ENCODE measurements around the gene CTRL. TPM values are rescaled to one million over a fixed set of nuclear protein-coding genes. Genes with fewer than 3 reads are reported as not detected.

CTRL gene
- total RNA-seq: 3.2 TPM

GRCh38 chr16:67931712-67932461 lies at the start of gene CTRL:
CTRL (minus strand) TSS chr16:67931862; CDS start chr16:67931852, 10 bp downstream.
- intact Hi-C loops (cut with DNase I): loop anchor here (5.0 kb wide), 1 partner anchor 115 kb away; no protein-coding TSS in a partner anchor
- no peak within 1 kb of the TSS for H3K27ac ChIP-seq

GRCh38 chr16:67979955-67980678 lies 48.5 kb upstream of the CTRL start, which contains the start of gene DPEP3:
DPEP3 (minus strand) TSS chr16:67980499; CDS start chr16:67980380, 119 bp downstream.
- TF ChIP-seq POLR2A (IDR thresholded peaks at IDR 0.05) (no peak), CTCF (IDR thresholded peaks at IDR 0.05) (no peak), POLR2AphosphoS5 (IDR thresholded peaks at IDR 0.05; ENCODE audit: insufficient read depth in 1 of 2, low read depth in 1 of 2) (no peak)
- no peak for DNase-seq (ENCODE audit: extremely low spot score in 2 of 2)
- H3K4me1 ChIP-seq: no peaks in the 10 kb centered on the region

More at GRCh38 chr16:67931712-67932461, at the start of gene CTRL:
- Histone ChIP-seq H3K36me3 (peaks cover 0 to 20% of the 10 kb centered on the region in 2 donors), H3K4me3 (no peak within 1 kb of the TSS), H3K9me3 (no peaks in the 10 kb centered on the region), H3K4me1 (peaks cover 23% of the 10 kb centered on the region), H3K27me3 (no peaks in the 10 kb centered on the region)
- TF ChIP-seq POLR2AphosphoS5 (IDR thresholded peaks at IDR 0.05; ENCODE audit: insufficient read depth in 1 of 2, low read depth in 1 of 2) (no peak), POLR2A (IDR thresholded peaks at IDR 0.05) (no peak), CTCF (IDR thresholded peaks at IDR 0.05) (no peak)
- DNase-seq (ENCODE audit: extremely low spot score in 2 of 2): no peak

GRCh38 chr16:67977469-67978227 lies 46.0 kb upstream of the CTRL start:
- no peaks in the 10 kb centered on the region for H3K4me1 ChIP-seq
- no peaks in the 10 kb centered on the region for H3K27me3 ChIP-seq
- H3K9me3 ChIP-seq: no peaks in the 10 kb centered on the region
- no peaks in the 10 kb centered on the region for H3K36me3 ChIP-seq
- DNase-seq (ENCODE audit: extremely low spot score in 2 of 2): no peak
- TF ChIP-seq POLR2A (IDR thresholded peaks at IDR 0.05): no peak
- no peak for TF ChIP-seq POLR2AphosphoS5 (IDR thresholded peaks at IDR 0.05; ENCODE audit: insufficient read depth in 1 of 2, low read depth in 1 of 2)
- no peak for TF ChIP-seq CTCF (IDR thresholded peaks at IDR 0.05)
- no peak overlapping the region for H3K27ac ChIP-seq
- no peak overlapping the region for H3K4me3 ChIP-seq
- intact Hi-C loops (cut with DNase I): no loop called here

More at GRCh38 chr16:67979955-67980678, 48.5 kb upstream of the CTRL start, which contains the start of gene DPEP3:
- no peak within 1 kb of the TSS for H3K4me3 ChIP-seq
- no peaks in the 10 kb centered on the region for H3K36me3 ChIP-seq
- no peaks in the 10 kb centered on the region for H3K27me3 ChIP-seq
- H3K27ac ChIP-seq: no peak within 1 kb of the TSS
- intact Hi-C loops (cut with DNase I): no loop called here
- H3K9me3 ChIP-seq: no peaks in the 10 kb centered on the region

GRCh38 chr16:67977005-67977404 lies 45.3 kb upstream of the CTRL start:
- Histone ChIP-seq H3K36me3 (no peaks in the 10 kb centered on the region), H3K27ac (no peak overlapping the region), H3K4me1 (no peaks in the 10 kb centered on the region), H3K4me3 (no peak overlapping the region), H3K27me3 (no peaks in the 10 kb centered on the region), H3K9me3 (no peaks in the 10 kb centered on the region)
- DNase-seq (ENCODE audit: extremely low spot score in 2 of 2): no peak
- intact Hi-C loops (cut with DNase I): no loop called here
- TF ChIP-seq POLR2A (IDR thresholded peaks at IDR 0.05) (no peak), CTCF (IDR thresholded peaks at IDR 0.05) (no peak), POLR2AphosphoS5 (IDR thresholded peaks at IDR 0.05; ENCODE audit: insufficient read depth in 1 of 2, low read depth in 1 of 2) (no peak)

All from vagina (tissue), 2 donors.